ENCODE data around the gene SND1.

Gene SND1

GRCh38 chr7:127781081-127781480 is 129.1 kb downstream of the SND1 start:
- Histone ChIP-seq H3K4me3 (replicated peaks; ENCODE audit: insufficient read depth, low read length) (no peak overlapping the region), H3K27ac (replicated peaks) (no peak overlapping the region), H3K27me3 (ENCODE audit: insufficient read depth, poor library complexity, severe bottlenecking) (no peaks in the 10 kb centered on the region)
- TF ChIP-seq POLR2AphosphoS5 (IDR thresholded peaks at IDR 0.05; ENCODE audit: low read depth) (no peak), CTCF (IDR thresholded peaks at IDR 0.05; ENCODE audit: insufficient read depth, low read length) (no peak), REST (IDR thresholded peaks at IDR 0.05; ENCODE audit: insufficient replicate concordance, low read depth) (no peak), GABPA (IDR thresholded peaks at IDR 0.05; ENCODE audit: low read depth) (no peak)
- DNase-seq (ENCODE audit: low read depth in 1 of 2, low spot score in 1 of 2), result no peak

- no peak overlapping the region for H3K4me3 ChIP-seq (replicated peaks; ENCODE audit: insufficient read depth, low read length)
- TF ChIP-seq POLR2AphosphoS5 (IDR thresholded peaks at IDR 0.05; ENCODE audit: low read depth), result no peak
- TF ChIP-seq REST (IDR thresholded peaks at IDR 0.05; ENCODE audit: insufficient replicate concordance, low read depth), result no peak
- no peak for TF ChIP-seq SPI1 (IDR thresholded peaks at IDR 0.05; ENCODE audit: borderline replicate concordance, low read depth)
- no peak for TF ChIP-seq CTCF (IDR thresholded peaks at IDR 0.05; ENCODE audit: insufficient read depth, low read length)
- no peak for TF ChIP-seq GABPA (IDR thresholded peaks at IDR 0.05; ENCODE audit: low read depth)
- DNase-seq (ENCODE audit: low read depth in 1 of 2, low spot score in 1 of 2), result no peak
- no peak overlapping the region for H3K27ac ChIP-seq (replicated peaks)
- no peaks in the 10 kb centered on the region for H3K27me3 ChIP-seq (ENCODE audit: insufficient read depth, poor library complexity, severe bottlenecking)
Observed at GRCh38 chr7:127782075-127782474, 130.1 kb downstream of the SND1 start.

- no peak overlapping the region for H3K27ac ChIP-seq (replicated peaks)
- no peaks in the 10 kb centered on the region for H3K27me3 ChIP-seq (ENCODE audit: insufficient read depth, poor library complexity, severe bottlenecking)
- DNase-seq (ENCODE audit: low read depth in 1 of 2, low spot score in 1 of 2), result peak; percentile 38 to 54
- TF ChIP-seq SPI1 (IDR thresholded peaks at IDR 0.05; ENCODE audit: borderline replicate concordance, low read depth) (peak; percentile 83; the same call in 1 of the 2 replicates), CTCF (IDR thresholded peaks at IDR 0.05; ENCODE audit: insufficient read depth, low read length) (no peak), POLR2AphosphoS5 (IDR thresholded peaks at IDR 0.05; ENCODE audit: low read depth) (peak; percentile 17; the same call in 1 of the 2 replicates), GABPA (IDR thresholded peaks at IDR 0.05; ENCODE audit: low read depth) (no peak), REST (IDR thresholded peaks at IDR 0.05; ENCODE audit: insufficient replicate concordance, low read depth) (no peak)
- H3K4me3 ChIP-seq (replicated peaks; ENCODE audit: insufficient read depth, low read length), result no peak overlapping the region
Observed at GRCh38 chr7:127782654-127783559, 130.9 kb downstream of the SND1 start.

Data from HL-60 (cell line).